Lower lobe of right lung (tissue), 2 donors: ENCODE measurements around the gene SLC39A9. TPM values are rescaled to one million over a fixed set of nuclear protein-coding genes. Genes with fewer than 3 reads are reported as not detected.

Experiments
- ATAC-seq, 2 donors: fragments of 200-7000 bp; cut with Tn5 transposase; one replicate each; pipeline ENCODE4 v1.9.1; 2020 to 2022; ENCODE audit warnings: mild to moderate bottlenecking in 2 of 2, moderate library complexity in 2 of 2
- DNase-seq: peaks from one replicate; pipeline ENCODE4 v3.0.0-alpha.2; 2020
- H3K27ac ChIP-seq: fragments of 200-600 bp; one replicate; pipeline ENCODE4 v1.8.0; 2022
- H3K27me3 ChIP-seq: fragments of 200-600 bp; one replicate; pipeline ENCODE4 v1.8.0; 2022; ENCODE audit warnings: low read depth
- H3K36me3 ChIP-seq: fragments of 200-600 bp; one replicate; pipeline ENCODE4 v1.8.0; 2022; ENCODE audit warnings: mild to moderate bottlenecking
- H3K4me1 ChIP-seq: fragments of 200-600 bp; one replicate; pipeline ENCODE4 v1.8.0; 2022
- H3K4me3 ChIP-seq: fragments of 200-600 bp; one replicate; pipeline ENCODE4 v1.8.0; 2022; ENCODE audit warnings: mild to moderate bottlenecking
- H3K9me3 ChIP-seq: fragments of 200-600 bp; one replicate; pipeline ENCODE4 v1.8.0; 2022
- intact Hi-C: fragments of 100-400 bp; cut with DNase I; formaldehyde crosslinking; loops from one replicate; pipeline ENCODE4 v1.11.0; 2022
- total RNA-seq: library from RNA; stranded (reverse); fragmentation: NEBNext Ultra II Directional; extraction: Animal tissue kit (Norgen Biotek cat#: 25700); gene quantifications from one replicate; pipeline ENCODE4 v1.2.1, GENCODE V29; 2021
- TF ChIP-seq, protein P1 (sequence below): fragments of 200-600 bp; IDR thresholded peaks from one replicate; pipeline ENCODE4 v1.8.0; 2022; ENCODE audit warnings: antibody characterized with exemption, mild to moderate bottlenecking
- donor health status: DM: no; HTN: yes; CAD: no; lungs with severe emphysema.

The SLC39A9 gene
- total RNA-seq, 1 donor from 2014 or later = 49.6 TPM

DNA sequence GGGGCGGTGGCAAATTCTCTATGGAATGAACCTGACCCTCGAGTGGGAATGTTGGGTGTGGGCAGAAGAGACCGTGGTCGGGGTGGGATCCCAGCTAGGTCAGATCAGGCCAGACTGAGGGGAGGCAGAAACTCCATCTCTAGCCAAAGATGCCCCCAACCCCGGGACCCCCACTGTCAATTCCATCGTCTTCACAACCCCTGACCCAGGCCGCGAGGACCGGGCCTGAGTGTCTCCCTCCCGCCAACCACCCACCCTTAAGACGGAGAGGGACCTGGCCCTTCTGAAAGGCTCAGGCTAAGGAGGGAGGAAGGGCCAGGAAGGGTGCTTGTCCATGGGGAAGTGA is 86.8 kb downstream of the SLC39A9 start:
- Histone ChIP-seq H3K4me3 (no peak overlapping the region), H3K36me3 (no peaks in the 10 kb centered on the region), H3K27ac (no peak overlapping the region), H3K9me3 (no peaks in the 10 kb centered on the region), H3K27me3 (peaks cover 57% of the 10 kb centered on the region), H3K4me1 (peaks cover 17% of the 10 kb centered on the region)
- ATAC-seq (no peak), DNase-seq (no peak)
- intact Hi-C loops = no loop called here
- TF ChIP-seq, protein P1, sequence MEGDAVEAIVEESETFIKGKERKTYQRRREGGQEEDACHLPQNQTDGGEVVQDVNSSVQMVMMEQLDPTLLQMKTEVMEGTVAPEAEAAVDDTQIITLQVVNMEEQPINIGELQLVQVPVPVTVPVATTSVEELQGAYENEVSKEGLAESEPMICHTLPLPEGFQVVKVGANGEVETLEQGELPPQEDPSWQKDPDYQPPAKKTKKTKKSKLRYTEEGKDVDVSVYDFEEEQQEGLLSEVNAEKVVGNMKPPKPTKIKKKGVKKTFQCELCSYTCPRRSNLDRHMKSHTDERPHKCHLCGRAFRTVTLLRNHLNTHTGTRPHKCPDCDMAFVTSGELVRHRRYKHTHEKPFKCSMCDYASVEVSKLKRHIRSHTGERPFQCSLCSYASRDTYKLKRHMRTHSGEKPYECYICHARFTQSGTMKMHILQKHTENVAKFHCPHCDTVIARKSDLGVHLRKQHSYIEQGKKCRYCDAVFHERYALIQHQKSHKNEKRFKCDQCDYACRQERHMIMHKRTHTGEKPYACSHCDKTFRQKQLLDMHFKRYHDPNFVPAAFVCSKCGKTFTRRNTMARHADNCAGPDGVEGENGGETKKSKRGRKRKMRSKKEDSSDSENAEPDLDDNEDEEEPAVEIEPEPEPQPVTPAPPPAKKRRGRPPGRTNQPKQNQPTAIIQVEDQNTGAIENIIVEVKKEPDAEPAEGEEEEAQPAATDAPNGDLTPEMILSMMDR = no peak

DNA sequence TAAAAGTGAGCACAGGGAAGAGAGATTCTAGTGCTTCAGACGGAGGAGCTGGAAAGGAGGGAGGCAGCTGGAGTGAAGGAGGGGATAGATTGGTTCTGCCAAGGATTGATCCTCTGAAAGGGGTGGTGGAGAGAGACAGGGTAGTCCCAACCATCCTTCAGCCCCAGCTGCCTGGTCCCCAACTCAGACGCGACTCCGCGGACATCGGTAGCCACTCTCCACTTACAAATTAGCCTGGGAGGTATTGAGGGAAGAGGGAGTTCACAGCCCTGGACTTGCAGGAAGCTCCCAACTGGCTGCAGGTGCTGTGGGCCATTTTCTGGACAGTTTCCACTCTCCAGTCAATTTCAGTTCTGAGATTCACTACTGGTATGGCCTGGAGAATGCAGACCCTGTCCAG is 87.2 kb downstream of the SLC39A9 start:
- H3K4me1 ChIP-seq = peaks cover 17% of the 10 kb centered on the region
- intact Hi-C loops = no loop called here
- H3K27me3 ChIP-seq = peaks cover 57% of the 10 kb centered on the region
- H3K36me3 ChIP-seq = no peaks in the 10 kb centered on the region
- ATAC-seq (no peak), DNase-seq (no peak)
- TF ChIP-seq, protein P1 = no peak
- H3K27ac ChIP-seq = no peak overlapping the region
- no peak overlapping the region for H3K4me3 ChIP-seq
- H3K9me3 ChIP-seq = no peaks in the 10 kb centered on the region

DNA sequence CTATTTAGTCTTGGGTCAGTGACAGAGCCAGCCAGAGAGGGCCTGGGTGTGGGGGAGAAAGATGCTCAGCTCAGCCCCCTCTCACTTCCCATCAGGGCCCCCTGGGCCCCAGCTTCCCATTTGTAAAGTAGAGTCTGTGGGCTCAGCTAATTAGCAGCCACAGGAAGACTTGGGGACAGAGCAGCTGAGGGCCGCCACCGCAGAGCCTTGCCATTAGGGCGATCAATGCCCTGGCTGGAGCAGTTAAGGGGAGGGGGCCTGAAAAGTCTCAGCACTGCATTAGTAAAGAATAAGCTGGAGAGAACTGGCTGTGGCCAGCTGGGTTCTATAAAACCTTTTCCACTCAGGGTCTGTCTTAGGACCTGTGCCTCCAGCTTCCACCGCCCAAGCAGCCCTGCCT is 88.7 kb downstream of the SLC39A9 start:
- Histone ChIP-seq H3K4me1 (peaks cover 17% of the 10 kb centered on the region), H3K27ac (no peak overlapping the region), H3K36me3 (no peaks in the 10 kb centered on the region), H3K9me3 (no peaks in the 10 kb centered on the region), H3K27me3 (peaks cover 53% of the 10 kb centered on the region), H3K4me3 (no peak overlapping the region)
- DNase-seq (no peak), ATAC-seq (no peak)
- TF ChIP-seq, protein P1 = no peak
- intact Hi-C loops = no loop called here

DNA sequence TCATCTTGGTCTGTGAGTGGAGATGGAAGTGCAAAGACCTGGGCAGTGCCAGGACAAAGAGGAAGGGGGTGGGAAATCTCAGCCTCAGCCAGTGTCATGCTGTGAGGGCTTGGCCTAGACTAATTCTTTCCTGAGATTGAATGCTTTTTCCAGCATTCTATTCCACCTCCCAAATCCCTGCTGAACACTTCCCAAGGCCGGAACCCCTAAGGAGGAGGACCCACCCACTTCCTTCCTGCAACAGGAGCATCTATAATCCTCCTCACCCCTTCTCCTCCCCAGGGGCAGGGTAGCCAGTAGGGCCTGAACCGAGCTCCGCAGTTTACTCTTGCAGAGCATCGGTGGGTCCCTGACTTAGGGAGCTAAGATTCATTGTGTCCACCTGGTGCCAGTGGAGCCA is 89.3 kb downstream of the SLC39A9 start:
- ATAC-seq = no peak
- Histone ChIP-seq H3K27ac (no peak overlapping the region), H3K27me3 (peaks cover 50% of the 10 kb centered on the region), H3K4me3 (no peak overlapping the region), H3K9me3 (no peaks in the 10 kb centered on the region), H3K36me3 (no peaks in the 10 kb centered on the region), H3K4me1 (peaks cover 17% of the 10 kb centered on the region)
- TF ChIP-seq, protein P1 = no peak
- intact Hi-C loops = no loop called here
- DNase-seq = no peak

DNA sequence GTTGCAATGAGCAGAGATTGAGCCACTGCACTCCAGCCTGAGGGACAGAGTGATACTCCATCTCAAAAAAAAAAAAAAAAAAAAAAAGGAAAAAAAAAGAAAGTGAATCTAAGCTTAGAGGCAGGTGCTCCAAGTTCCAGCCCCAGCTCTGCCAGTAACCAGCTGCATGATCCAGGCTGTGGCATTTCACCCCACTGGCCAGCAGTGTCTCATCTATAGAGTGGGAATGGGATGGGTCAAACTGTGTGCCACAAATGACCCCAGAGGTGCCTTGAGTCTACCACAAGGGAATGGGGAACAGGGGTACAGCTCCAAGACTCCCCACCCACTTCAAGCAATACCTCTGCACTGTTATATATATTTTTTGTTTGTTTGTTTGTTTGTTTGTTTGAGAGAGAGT is 91.0 kb downstream of the SLC39A9 start:
- no peak for DNase-seq

More for the DNA sequence above, 91.0 kb downstream of the SLC39A9 start:
- no peaks in the 10 kb centered on the region for H3K9me3 ChIP-seq
- no peak overlapping the region for H3K4me3 ChIP-seq
- no peak for ATAC-seq
- TF ChIP-seq, protein P1 = no peak
- H3K27me3 ChIP-seq = peaks cover 32% of the 10 kb centered on the region
- intact Hi-C loops = no loop called here
- no peak overlapping the region for H3K27ac ChIP-seq
- H3K36me3 ChIP-seq = no peaks in the 10 kb centered on the region
- peaks cover 7% of the 10 kb centered on the region for H3K4me1 ChIP-seq
